H1 (cell line): Measurements from ENCODE around the gene GULP1. TPM values are rescaled to one million over a fixed set of nuclear protein-coding genes. Genes with fewer than 3 reads are reported as not detected.

ENCODE experiments used
- CTCF ChIA-PET: fragments of 300-600 bp; sonication (Branson Sonifier 250); formaldehyde crosslinking; loops from one replicate; lab custom pipeline; 2021; ENCODE audit not compliant: partially characterized antibody; lab: Charles Lee
- POLR2A ChIA-PET: fragments of 300-600 bp; sonication (Branson Sonifier 250); formaldehyde crosslinking; loops from one replicate; lab custom pipeline; 2021; ENCODE audit warnings: inconsistent platforms; ENCODE audit not compliant: partially characterized antibody; lab: Charles Lee
- DNase-seq, 2 experiments: peaks; one replicate each; pipeline versions ENCODE4 v3.0.0 to v3.0.0-alpha.2; 2010 to 2022; ENCODE audit warnings: low spot score in 2 of 2, low read depth in 1 of 2, mixed read lengths in 1 of 2
- FAIRE-seq: peaks from 2 replicates; lab custom pipeline; 2011; peaks lifted over from hg19 to GRCh38; lab: Jason Lieb, UNC
- H2AFZ ChIP-seq: 2 replicates; pipeline ENCODE4 v1.8.1; 2012; ENCODE audit warnings: low read length, inconsistent platforms
- H2AK5ac ChIP-seq: 2 replicates; pipeline ENCODE4 v1.6.1; 2013; ENCODE audit warnings: low read depth, low read length
- H2BK120ac ChIP-seq: replicated peaks from 2 replicates; pipeline ENCODE3; 2013; ENCODE audit warnings: low read depth, low read length, inconsistent platforms
- H2BK12ac ChIP-seq: 2 replicates; pipeline ENCODE4 v1.6.1; 2013; ENCODE audit warnings: low read depth, low read length
- H2BK15ac ChIP-seq: 2 replicates; pipeline ENCODE4 v1.6.1; 2013; ENCODE audit warnings: low read length
- H2BK20ac ChIP-seq: 2 replicates; pipeline ENCODE4 v1.6.1; 2013; ENCODE audit warnings: low read length
- H2BK5ac ChIP-seq: 2 replicates; pipeline ENCODE4 v1.6.1; 2013; ENCODE audit warnings: low read depth, low read length
- H3K14ac ChIP-seq: 2 replicates; pipeline ENCODE4 v1.6.1; 2013; ENCODE audit warnings: inconsistent platforms; ENCODE audit not compliant: insufficient read length
- H3K18ac ChIP-seq: 2 replicates; pipeline ENCODE4 v1.6.1; 2013; ENCODE audit warnings: low read length; ENCODE audit errors: extremely low read depth
- H3K23ac ChIP-seq: 2 replicates; pipeline ENCODE4 v1.6.1; 2013; ENCODE audit warnings: inconsistent platforms; ENCODE audit not compliant: insufficient read length
- H3K23me2 ChIP-seq: 2 replicates; pipeline ENCODE4 v1.6.1; 2013; ENCODE audit warnings: low read depth, low read length
- H3K27ac ChIP-seq: 2 replicates; pipeline ENCODE4 v1.6.1; 2011; ENCODE audit warnings: low read depth, low read length, inconsistent platforms
- H3K27me3 ChIP-seq, 4 experiments: replicated peaks in 1 of 4; 1 replicate in 1 of 4; 2 replicates in 3 of 4; pipeline versions ENCODE4 v1.6.1 to v1.8.1; 2011 to 2013; ENCODE audit warnings: low read length in 3 of 4, mild to moderate bottlenecking in 3 of 4, inconsistent platforms in 2 of 4, mixed read lengths in 2 of 4, moderate library complexity in 1 of 4; ENCODE audit not compliant: control insufficient read depth in 3 of 4, insufficient read depth in 3 of 4; ENCODE audit errors: extremely low read depth in 1 of 4
- H3K36me3 ChIP-seq, 4 experiments: 2 replicates each; pipeline versions ENCODE4 v1.6.1 to v1.8.1; 2011 to 2013; ENCODE audit warnings: mild to moderate bottlenecking in 4 of 4, low read length in 3 of 4, moderate library complexity in 2 of 4, control low read depth in 1 of 4, inconsistent platforms in 1 of 4; ENCODE audit not compliant: insufficient read depth in 4 of 4, control insufficient read depth in 2 of 4
- H3K4ac ChIP-seq: replicated peaks from 2 replicates; pipeline ENCODE3; 2013; ENCODE audit warnings: low read length, low read depth, mixed read lengths, inconsistent platforms; ENCODE audit not compliant: insufficient read length
- H3K4me1 ChIP-seq, 4 experiments: replicated peaks in 1 of 4; 1 replicate in 1 of 4; 2 replicates in 3 of 4; pipeline versions ENCODE4 v1.6.1 to v1.8.1; 2011 to 2013; ENCODE audit warnings: low read length in 3 of 4, inconsistent platforms in 2 of 4, mixed read lengths in 1 of 4; ENCODE audit not compliant: insufficient read depth in 4 of 4, control insufficient read depth in 3 of 4
- H3K4me2 ChIP-seq, 2 experiments: 2 replicates each; pipeline versions ENCODE4 v1.6.1 to v1.8.1; 2011 to 2013; ENCODE audit warnings: low read depth in 2 of 2, low read length in 2 of 2, control low read depth in 1 of 2, inconsistent platforms in 1 of 2, mild to moderate bottlenecking in 1 of 2; ENCODE audit not compliant: insufficient read depth in 1 of 2
- H3K4me3 ChIP-seq, 4 experiments: fragments of 200-600, 300-600 bp in 1 of 4; sonication (generic), shearing (Covaris generic), sonication (Bioruptor Twin) in 1 of 4; 2 replicates each; pipeline versions ENCODE4 v1.5.1 to v1.8.1; 2011 to 2016; ENCODE audit warnings: low read length in 4 of 4, low read depth in 3 of 4, control low read depth in 2 of 4, inconsistent platforms in 2 of 4, mild to moderate bottlenecking in 2 of 4, mixed read lengths in 1 of 4, moderate library complexity in 1 of 4; ENCODE audit not compliant: insufficient read depth in 2 of 4; ENCODE audit errors: extremely low read depth in 1 of 4
- H3K56ac ChIP-seq: replicated peaks from 2 replicates; pipeline ENCODE3; 2013; ENCODE audit warnings: low read depth, mild to moderate bottlenecking, mixed read lengths, low read length, inconsistent platforms; ENCODE audit not compliant: insufficient read length
- H3K79me1 ChIP-seq: 2 replicates; pipeline ENCODE4 v1.6.1; 2013; ENCODE audit warnings: low read depth, low read length, control low read depth
- H3K79me2 ChIP-seq, 2 experiments: 2 replicates each; pipeline versions ENCODE4 v1.6.1 to v1.8.1; 2012 to 2013; ENCODE audit warnings: low read length in 2 of 2, mild to moderate bottlenecking in 2 of 2, inconsistent platforms in 1 of 2; ENCODE audit not compliant: insufficient read depth in 2 of 2, control insufficient read depth in 1 of 2
- H3K9ac ChIP-seq, 4 experiments: replicated peaks in 1 of 4; 1 replicate in 1 of 4; 2 replicates in 3 of 4; pipeline versions ENCODE4 v1.6.1 to v1.8.1; 2011 to 2013; ENCODE audit warnings: low read depth in 3 of 4, low read length in 3 of 4, control low read depth in 2 of 4, mild to moderate bottlenecking in 2 of 4, moderate library complexity in 2 of 4, inconsistent platforms in 1 of 4; ENCODE audit errors: extremely low read depth in 1 of 4
- H3K9me3 ChIP-seq, 2 experiments: 2 replicates each; pipeline versions ENCODE4 v1.6.1 to v1.8.1; 2012 to 2013; ENCODE audit warnings: mild to moderate bottlenecking in 2 of 2, moderate library complexity in 2 of 2, control low read depth in 1 of 2, inconsistent platforms in 1 of 2, low read depth in 1 of 2, low read length in 1 of 2, mixed read lengths in 1 of 2; ENCODE audit not compliant: insufficient read depth in 2 of 2
- H4K20me1 ChIP-seq, 2 experiments: replicated peaks in 1 of 2; 2 replicates each; pipeline versions ENCODE3 to v1.8.1; 2011 to 2013; ENCODE audit warnings: inconsistent platforms in 2 of 2, low read length in 2 of 2, mild to moderate bottlenecking in 1 of 2; ENCODE audit not compliant: insufficient read depth in 2 of 2, control insufficient read depth in 1 of 2
- H4K5ac ChIP-seq: 2 replicates; pipeline ENCODE4 v1.6.1; 2013; ENCODE audit warnings: low read length, low read depth, mixed read lengths, inconsistent platforms; ENCODE audit not compliant: insufficient read length
- H4K8ac ChIP-seq: 2 replicates; pipeline ENCODE4 v1.8.0; 2013; ENCODE audit warnings: mild to moderate bottlenecking, moderate library complexity, low read length, inconsistent platforms; ENCODE audit not compliant: insufficient read depth; ENCODE audit errors: extremely low read depth
- H4K91ac ChIP-seq: replicated peaks from 2 replicates; pipeline ENCODE3; 2013; ENCODE audit warnings: low read length, mixed read lengths, inconsistent platforms; ENCODE audit not compliant: insufficient read length
- EGR1 ChIP-seq: IDR thresholded peaks from 2 replicates; pipeline ENCODE4 v1.6.1; 2011; ENCODE audit warnings: low read depth, low read length, borderline replicate concordance
- FOSL1 ChIP-seq: IDR thresholded peaks from 2 replicates; pipeline ENCODE4 v1.6.1; 2011; ENCODE audit warnings: mild to moderate bottlenecking, low read depth, low read length, moderate library complexity; ENCODE audit not compliant: insufficient read depth
- MAFK ChIP-seq: IDR thresholded peaks from 2 replicates; pipeline ENCODE4 v1.6.1; 2012; ENCODE audit warnings: low read depth, mild to moderate bottlenecking, improper control_type of control experiment, low read length
- SIRT6 ChIP-seq: IDR thresholded peaks from one replicate; pipeline ENCODE4 v1.7.1; 2012; ENCODE audit warnings: low read length, inconsistent platforms
- SIX5 ChIP-seq: IDR thresholded peaks from 2 replicates; pipeline ENCODE4 v1.6.1; 2011; ENCODE audit warnings: mild to moderate bottlenecking, low read depth, low read length
- TAF1 ChIP-seq: IDR thresholded peaks from 2 replicates; pipeline ENCODE4 v1.6.1; 2011; ENCODE audit warnings: mild to moderate bottlenecking, low read depth, low read length
- TAF7 ChIP-seq: optimal IDR thresholded peaks from 2 replicates; pipeline ENCODE3; 2011; ENCODE audit warnings: low read depth, mild to moderate bottlenecking, inconsistent platforms, low read length, moderate library complexity, borderline replicate concordance
- ZNF274 ChIP-seq: IDR thresholded peaks from 2 replicates; pipeline ENCODE4 v1.7.0; 2012; ENCODE audit warnings: low read length, borderline replicate concordance; ENCODE audit errors: extremely low read depth
- WGBS, 2 experiments: shearing (Covaris generic) in 1 of 2; methylation state at CpG; one replicate each; pipeline versions ENCODE4 v1.1.6 to v1.1.7; 2013 to 2015; ENCODE audit warnings: low lambda C conversion rate in 2 of 2, mixed read lengths in 2 of 2, inconsistent platforms in 1 of 2, low coverage in 1 of 2, missing lambda C conversion rate in 1 of 2; ENCODE audit not compliant: insufficient replicate concordance in 2 of 2, insufficient coverage in 1 of 2, insufficient read length in 1 of 2; ENCODE audit errors: extremely low coverage in 1 of 2, missing lambda C conversion rate in 1 of 2; 5-methylcytosine and 5-hydroxymethylcytosine counted together
- polyA plus RNA-seq, 7 experiments: library from polyadenylated mRNA; depleted of rRNA in 3 of 7; stranded (reverse) in 5 of 7; unstranded in 2 of 7; fragments of >200 nt in 5 of 7; fragments of 200-250 nt in 2 of 7; gene quantifications; 1 replicate in 5 of 7; 2 replicates in 1 of 7; 4 replicates in 1 of 7; pipeline versions ENCODE4 v1.2.1 to v1.2.3, GENCODE V29; 2011 to 2013; ENCODE audit warnings: missing spikeins in 2 of 7, mixed read lengths in 2 of 7
- total RNA-seq: library from RNA; stranded (reverse); fragmentation: NEBNext Ultra II Directional; extraction: Animal tissue kit (Norgen Biotek cat#: 25700); gene quantifications from 2 replicates; pipeline ENCODE4 v1.2.1, GENCODE V29; 2021
- TF ChIP-seq, protein P1 (sequence below), 3 experiments: IDR thresholded peaks; 1 replicate in 2 of 3; 2 replicates in 1 of 3; pipeline versions ENCODE4 v1.5.1 to v1.6.1; 2011; ENCODE audit warnings: low read length in 3 of 3, mild to moderate bottlenecking in 3 of 3, inconsistent platforms in 2 of 3, low read depth in 1 of 3, moderate library complexity in 1 of 3; ENCODE audit not compliant: insufficient read depth in 1 of 3; ENCODE audit errors: control extremely low read depth in 1 of 3
- TF ChIP-seq, protein P2 (sequence below): IDR thresholded peaks from 2 replicates; pipeline ENCODE4 v1.6.1; 2011; ENCODE audit warnings: low read depth, mild to moderate bottlenecking, low read length; ENCODE audit not compliant: insufficient read depth

Gene GULP1
- total and polyA plus RNA-seq, 2 of the 8 experiments (the other 6 are each of a cell fraction or from before 2014, with no cell fraction given), result 69.7 to 139 TPM

DNA sequence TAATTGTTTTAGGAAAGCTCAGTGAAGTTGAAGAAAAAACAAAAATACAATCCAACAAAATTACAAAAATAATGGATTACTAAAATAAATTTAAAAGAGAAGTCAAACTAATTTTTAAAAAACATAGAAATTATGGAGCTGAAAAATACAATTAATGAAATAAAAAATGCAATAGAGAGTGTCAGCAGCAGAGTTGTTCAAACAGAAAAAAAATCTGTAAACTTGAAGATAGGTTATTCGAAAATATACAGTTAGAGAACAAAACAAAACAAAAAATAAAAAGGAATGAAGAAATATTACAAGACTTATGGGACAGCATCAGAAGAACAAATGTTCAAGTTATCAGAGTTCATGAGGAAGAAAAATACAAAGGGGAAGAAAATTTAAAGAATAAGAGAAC, 114.7 kb downstream of the GULP1 start:
- DNase-seq (no peak), FAIRE-seq (no peak)
- Histone ChIP-seq H4K5ac (no peak overlapping the region), H3K4me3 (no peak overlapping the region), H3K27me3 (no peaks in the 10 kb centered on the region), H3K23me2 (no peaks in the 10 kb centered on the region), H3K36me3 (peaks cover 0 to 5% (median 1%) of the 10 kb centered on the region in 4 experiments; a peak in 2 of 8 replicates), H2BK120ac (no peak overlapping the region), H2AFZ (no peak overlapping the region), H4K20me1 (peaks cover 0 to 3% of the 10 kb centered on the region in 2 experiments), H3K79me2 (peaks cover 0 to 52% of the 10 kb centered on the region in 2 experiments; a peak in 2 of 4 replicates), H4K8ac (no peak overlapping the region), H3K4ac (no peak overlapping the region), H3K9me3 (peaks cover 14% of the 10 kb centered on the region in 2 experiments), H3K4me2 (no peak overlapping the region), H3K79me1 (peaks cover 4% of the 10 kb centered on the region; the same call in 1 of the 2 replicates), H2BK20ac (no peak overlapping the region), H2AK5ac (no peak overlapping the region), H3K56ac (no peak overlapping the region), H2BK5ac (no peak overlapping the region), H3K4me1 (peaks cover 0 to 8% (median 0%) of the 10 kb centered on the region in 4 experiments; a peak in 2 of 7 replicates), H3K14ac (no peak overlapping the region), H2BK12ac (no peak overlapping the region), H3K9ac (no peak overlapping the region), H3K18ac (no peak overlapping the region), H3K23ac (no peak overlapping the region), H2BK15ac (no peak overlapping the region), H4K91ac (no peak overlapping the region), H3K27ac (no peak overlapping the region)
- WGBS, 2 experiments, result 89% methylated on average over 1 of the region's 1 CpG; no CpG with 5 or more reads in 1 of the 2 experiments
- ChIA-PET CTCF (interaction anchor here (0.9 to 1.8 kb wide), 2 partner anchors 11 to 13 kb away, joined by 3 to 9 read pairs; no protein-coding TSS in a partner anchor), POLR2A (interaction anchor here (0.5 to 1.2 kb wide), 3 partner anchors 11 to 479 kb away, joined by 3 to 7 read pairs (median 4); no protein-coding TSS in a partner anchor)
- TF ChIP-seq SIX5 (no peak), TAF7 (no peak), FOSL1 (no peak), TAF1 (no peak), SIRT6 (no peak), EGR1 (no peak), ZNF274 (no peak), MAFK (no peak)
- TF ChIP-seq, protein P1, sequence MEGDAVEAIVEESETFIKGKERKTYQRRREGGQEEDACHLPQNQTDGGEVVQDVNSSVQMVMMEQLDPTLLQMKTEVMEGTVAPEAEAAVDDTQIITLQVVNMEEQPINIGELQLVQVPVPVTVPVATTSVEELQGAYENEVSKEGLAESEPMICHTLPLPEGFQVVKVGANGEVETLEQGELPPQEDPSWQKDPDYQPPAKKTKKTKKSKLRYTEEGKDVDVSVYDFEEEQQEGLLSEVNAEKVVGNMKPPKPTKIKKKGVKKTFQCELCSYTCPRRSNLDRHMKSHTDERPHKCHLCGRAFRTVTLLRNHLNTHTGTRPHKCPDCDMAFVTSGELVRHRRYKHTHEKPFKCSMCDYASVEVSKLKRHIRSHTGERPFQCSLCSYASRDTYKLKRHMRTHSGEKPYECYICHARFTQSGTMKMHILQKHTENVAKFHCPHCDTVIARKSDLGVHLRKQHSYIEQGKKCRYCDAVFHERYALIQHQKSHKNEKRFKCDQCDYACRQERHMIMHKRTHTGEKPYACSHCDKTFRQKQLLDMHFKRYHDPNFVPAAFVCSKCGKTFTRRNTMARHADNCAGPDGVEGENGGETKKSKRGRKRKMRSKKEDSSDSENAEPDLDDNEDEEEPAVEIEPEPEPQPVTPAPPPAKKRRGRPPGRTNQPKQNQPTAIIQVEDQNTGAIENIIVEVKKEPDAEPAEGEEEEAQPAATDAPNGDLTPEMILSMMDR (IDR thresholded peaks at IDR 0.05; ENCODE audit: control extremely low read depth in 1 of 3, insufficient read depth in 1 of 3, low read depth in 1 of 3, low read length in 3 of 3), result no peak
- TF ChIP-seq, protein P2, sequence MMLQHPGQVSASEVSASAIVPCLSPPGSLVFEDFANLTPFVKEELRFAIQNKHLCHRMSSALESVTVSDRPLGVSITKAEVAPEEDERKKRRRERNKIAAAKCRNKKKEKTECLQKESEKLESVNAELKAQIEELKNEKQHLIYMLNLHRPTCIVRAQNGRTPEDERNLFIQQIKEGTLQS, result no peak
